OCI-LY1 (cell line): ENCODE results near the gene GATAD2A.

Experiments
- EZH2 ChIP-seq: fragments of 200-600 bp; sonication (generic), shearing (Covaris generic); IDR thresholded peaks from 2 replicates; pipeline ENCODE4 v1.8.0; 2017; ENCODE audit warnings: borderline replicate concordance, mixed run types, mild to moderate bottlenecking, antibody characterized with exemption, low read length, moderate library complexity, mixed read lengths
- TF ChIP-seq, protein P1 (sequence below): fragments of 200-600 bp; sonication (generic), shearing (Covaris generic); IDR thresholded peaks from 2 replicates; pipeline ENCODE4 v1.5.1; 2017; ENCODE audit warnings: mild to moderate bottlenecking, antibody characterized with exemption, low read length, moderate library complexity, mixed read lengths

DNA sequence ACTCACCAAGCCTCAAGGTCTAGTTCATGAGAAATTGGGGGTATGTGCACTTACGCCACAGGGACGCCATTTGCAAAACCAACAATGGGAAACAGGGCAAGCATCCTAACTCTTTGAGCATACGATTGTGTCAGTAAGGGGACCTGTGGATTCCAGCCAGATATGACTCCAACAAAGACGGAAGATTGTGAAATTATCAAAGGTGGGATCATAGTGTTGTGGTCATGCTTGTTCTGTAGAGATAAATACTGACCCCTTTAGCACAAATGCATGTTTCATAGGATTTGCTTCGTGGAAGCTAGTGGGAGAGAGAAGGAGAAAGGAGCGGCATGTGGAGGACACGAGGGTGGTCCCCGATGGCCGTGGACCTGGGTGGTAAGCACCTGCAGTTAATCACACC is 37.8 kb downstream of the GATAD2A start:
- no peak for TF ChIP-seq EZH2
- TF ChIP-seq, protein P1, sequence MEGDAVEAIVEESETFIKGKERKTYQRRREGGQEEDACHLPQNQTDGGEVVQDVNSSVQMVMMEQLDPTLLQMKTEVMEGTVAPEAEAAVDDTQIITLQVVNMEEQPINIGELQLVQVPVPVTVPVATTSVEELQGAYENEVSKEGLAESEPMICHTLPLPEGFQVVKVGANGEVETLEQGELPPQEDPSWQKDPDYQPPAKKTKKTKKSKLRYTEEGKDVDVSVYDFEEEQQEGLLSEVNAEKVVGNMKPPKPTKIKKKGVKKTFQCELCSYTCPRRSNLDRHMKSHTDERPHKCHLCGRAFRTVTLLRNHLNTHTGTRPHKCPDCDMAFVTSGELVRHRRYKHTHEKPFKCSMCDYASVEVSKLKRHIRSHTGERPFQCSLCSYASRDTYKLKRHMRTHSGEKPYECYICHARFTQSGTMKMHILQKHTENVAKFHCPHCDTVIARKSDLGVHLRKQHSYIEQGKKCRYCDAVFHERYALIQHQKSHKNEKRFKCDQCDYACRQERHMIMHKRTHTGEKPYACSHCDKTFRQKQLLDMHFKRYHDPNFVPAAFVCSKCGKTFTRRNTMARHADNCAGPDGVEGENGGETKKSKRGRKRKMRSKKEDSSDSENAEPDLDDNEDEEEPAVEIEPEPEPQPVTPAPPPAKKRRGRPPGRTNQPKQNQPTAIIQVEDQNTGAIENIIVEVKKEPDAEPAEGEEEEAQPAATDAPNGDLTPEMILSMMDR: no peak
